HCEC 1CT (cell line): ENCODE measurements around the gene EPHB1.

ENCODE experiments used
- DNase-seq: peaks from one replicate; pipeline ENCODE4 v3.0.0-alpha.2; 2017

Gene EPHB1

DNA sequence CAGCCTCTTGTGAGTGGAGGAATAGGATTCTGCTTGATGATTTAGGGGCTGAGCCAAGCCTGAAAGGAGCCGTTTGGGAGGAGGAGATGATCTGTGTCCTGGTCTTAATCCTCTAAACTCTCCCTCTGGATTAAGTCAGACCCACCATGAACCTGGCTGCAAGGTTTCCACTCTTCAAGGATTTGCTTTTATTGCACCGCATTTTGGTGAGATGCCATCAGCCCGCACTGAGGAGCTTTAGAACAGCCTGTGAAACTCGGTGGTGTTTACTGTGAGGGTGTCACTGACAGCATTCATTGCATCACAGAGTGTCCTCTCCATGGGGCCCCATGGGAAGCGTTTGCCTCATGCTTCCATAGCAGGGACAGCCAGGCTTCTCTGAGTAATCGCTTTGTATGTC lies 59.2 kb downstream of the EPHB1 start:
- no peak for DNase-seq

DNA sequence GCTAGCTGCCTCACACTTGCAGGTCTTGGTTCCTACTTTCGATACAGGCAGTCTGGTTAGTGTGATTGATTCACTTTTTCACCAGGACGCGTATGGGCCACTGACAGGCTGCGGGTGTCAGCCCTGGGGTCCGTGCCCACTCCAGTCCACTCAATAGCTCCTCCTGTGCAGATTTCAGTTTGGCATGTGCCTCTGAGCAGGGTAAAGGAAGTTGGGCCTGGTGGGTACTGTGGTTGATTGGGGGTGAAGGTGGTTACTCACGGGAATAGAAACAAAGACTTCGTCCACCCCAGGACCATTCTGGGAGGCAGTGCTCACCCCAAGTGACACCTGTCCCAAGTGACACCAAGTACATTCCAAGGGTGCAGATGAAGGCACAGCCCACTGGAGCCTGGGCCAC lies 62.3 kb downstream of the EPHB1 start:
- no peak for DNase-seq

- DNase-seq = no peak
Observed at GRCh38 chr3:134857776-134858362, 62.8 kb downstream of the EPHB1 start.

- DNase-seq = no peak
Observed at GRCh38 chr3:134858441-134859035, 63.5 kb downstream of the EPHB1 start.

GRCh38 chr3:134859341-134859740 lies 64.3 kb downstream of the EPHB1 start:
- DNase-seq = no peak

- DNase-seq = no peak
Observed at GRCh38 chr3:134860141-134860540, 65.1 kb downstream of the EPHB1 start.

- no peak for DNase-seq
Observed at GRCh38 chr3:134863915-134864314, 68.9 kb downstream of the EPHB1 start.

GRCh38 chr3:134864636-134865035 lies 69.6 kb downstream of the EPHB1 start:
- DNase-seq = no peak

GRCh38 chr3:134867277-134867676 lies 72.2 kb downstream of the EPHB1 start:
- no peak for DNase-seq

GRCh38 chr3:134869153-134869726 lies 74.2 kb downstream of the EPHB1 start:
- no peak for DNase-seq

GRCh38 chr3:134871818-134872217 lies 76.8 kb downstream of the EPHB1 start:
- DNase-seq = no peak

- DNase-seq = no peak
Observed at GRCh38 chr3:134872440-134873388, 77.7 kb downstream of the EPHB1 start.

GRCh38 chr3:134873789-134874188 lies 78.7 kb downstream of the EPHB1 start:
- no peak for DNase-seq

GRCh38 chr3:134874737-134875413 lies 79.8 kb downstream of the EPHB1 start:
- DNase-seq = no peak

DNA sequence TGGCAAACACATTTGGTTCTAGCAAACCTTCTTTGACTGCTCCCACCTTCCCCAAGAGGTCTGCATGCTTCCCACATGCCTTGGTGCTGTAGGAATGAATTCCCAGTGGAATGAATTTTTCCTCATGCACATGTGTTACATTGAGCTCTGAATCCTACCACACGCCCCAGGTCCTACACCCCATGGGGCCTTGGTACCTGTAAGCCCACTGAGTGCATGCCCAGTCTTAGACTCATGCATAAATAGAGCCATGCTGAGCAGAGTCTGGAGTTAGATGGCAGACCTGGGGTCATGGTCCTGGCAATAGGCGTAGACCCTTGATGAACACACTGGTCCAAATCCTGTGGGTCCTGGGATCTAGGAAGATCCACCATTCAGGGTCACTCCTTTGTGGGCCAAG lies 81.8 kb downstream of the EPHB1 start:
- DNase-seq = no peak

DNA sequence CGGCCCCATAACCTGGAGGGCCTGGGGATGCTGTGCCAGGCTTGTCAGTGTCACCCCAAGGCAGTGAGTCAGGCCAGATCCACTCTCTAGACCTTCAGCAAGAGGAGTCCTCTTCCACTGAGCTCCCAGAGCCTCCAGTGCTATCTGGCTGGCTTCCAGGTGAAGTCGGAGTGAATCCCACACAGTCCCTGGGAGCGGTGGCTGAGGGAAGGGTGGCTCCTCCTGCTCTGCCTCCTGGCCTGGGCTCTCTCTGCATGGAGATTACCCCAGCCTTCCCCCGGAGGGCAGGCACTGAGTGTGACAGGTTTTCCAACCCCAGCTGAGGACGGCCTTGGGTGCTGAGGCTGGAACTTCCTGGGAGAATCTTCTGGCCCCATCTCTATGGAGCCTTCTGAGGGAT lies 82.7 kb downstream of the EPHB1 start:
- no peak for DNase-seq

- no peak for DNase-seq
Observed at GRCh38 chr3:134879990-134880389, 84.9 kb downstream of the EPHB1 start.

GRCh38 chr3:134880431-134880830 lies 85.4 kb downstream of the EPHB1 start:
- no peak for DNase-seq

DNA sequence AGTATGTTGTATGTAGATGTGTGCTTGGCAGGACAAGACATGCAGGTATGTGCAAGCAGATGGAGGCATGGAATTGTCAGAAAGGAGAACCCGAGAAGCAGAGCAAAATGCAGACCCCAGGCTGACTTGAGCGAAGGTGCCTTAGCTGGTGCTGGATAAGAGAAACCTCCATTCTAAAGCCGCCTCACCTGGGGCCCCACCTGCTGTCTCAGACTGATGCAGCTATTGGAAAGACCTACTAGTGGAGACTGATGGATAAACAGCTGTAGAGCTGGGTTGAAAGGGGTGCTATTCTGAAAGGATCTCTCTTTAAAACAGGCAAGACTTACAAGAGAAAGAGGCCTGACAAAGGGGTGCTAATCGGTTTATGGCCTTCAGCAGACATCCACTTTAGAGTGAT lies 86.2 kb downstream of the EPHB1 start:
- DNase-seq = no peak

- no peak for DNase-seq
Observed at GRCh38 chr3:134883697-134884385, 88.8 kb downstream of the EPHB1 start.

- DNase-seq = no peak
Observed at GRCh38 chr3:134885877-134886621, 91.0 kb downstream of the EPHB1 start.

- DNase-seq = no peak
Observed at GRCh38 chr3:134886991-134887390, 91.9 kb downstream of the EPHB1 start.
